ENCODE measurements around the gene NR2F6. TPM values are rescaled to one million over a fixed set of nuclear protein-coding genes. Genes with fewer than 3 reads are reported as not detected.
"Not testable (repeated sequence)": the region's sequence is repeated elsewhere in the genome, so short reads cannot be mapped to it uniquely, and the experiment has no call there.

NR2F6 gene
- total RNA-seq, 1 experiment from 2014 or later = 29.8 TPM

DNA sequence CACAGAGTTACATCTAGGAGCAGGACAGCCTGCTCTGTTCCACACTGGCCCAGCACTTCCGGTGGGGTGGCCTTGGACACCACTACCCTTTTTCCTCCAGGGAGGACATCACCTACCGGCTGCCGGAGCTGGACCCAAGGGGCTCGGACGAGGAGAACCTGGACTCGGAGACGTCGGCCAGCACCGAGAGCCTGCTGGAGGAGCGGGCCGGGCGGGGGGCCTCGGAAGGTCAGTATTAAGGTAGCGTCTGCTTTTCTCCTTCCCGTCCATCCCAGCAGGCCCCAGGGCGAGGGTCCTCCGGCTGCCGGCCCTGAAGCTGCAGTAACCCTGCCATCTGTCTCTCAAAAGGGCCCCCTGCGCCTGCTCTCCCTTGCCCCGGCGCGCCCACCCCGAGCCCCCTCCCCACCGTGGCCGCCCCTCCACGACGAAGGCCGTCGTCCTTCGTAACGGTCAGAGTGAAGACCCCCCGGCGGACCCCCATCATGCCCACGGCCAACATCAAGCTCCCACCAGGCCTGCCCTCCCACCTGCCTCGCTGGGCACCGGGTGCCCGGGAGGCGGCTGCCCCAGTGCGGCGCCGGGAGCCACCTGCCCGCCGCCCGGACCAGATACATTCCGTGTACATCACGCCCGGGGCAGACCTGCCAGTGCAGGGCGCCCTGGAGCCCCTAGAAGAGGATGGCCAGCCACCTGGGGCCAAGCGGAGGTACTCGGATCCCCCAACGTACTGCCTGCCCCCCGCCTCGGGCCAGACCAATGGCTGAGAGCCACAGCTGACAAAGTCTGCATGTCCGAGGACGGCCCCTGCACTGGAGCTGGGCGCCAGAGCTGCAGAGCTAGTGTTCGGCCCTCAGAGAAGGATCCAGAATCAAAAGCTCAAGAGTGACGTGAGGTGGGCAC lies 33.9 kb downstream of the NR2F6 start:
- DNase-seq (ENCODE audit: low read depth) = no peak

DNA sequence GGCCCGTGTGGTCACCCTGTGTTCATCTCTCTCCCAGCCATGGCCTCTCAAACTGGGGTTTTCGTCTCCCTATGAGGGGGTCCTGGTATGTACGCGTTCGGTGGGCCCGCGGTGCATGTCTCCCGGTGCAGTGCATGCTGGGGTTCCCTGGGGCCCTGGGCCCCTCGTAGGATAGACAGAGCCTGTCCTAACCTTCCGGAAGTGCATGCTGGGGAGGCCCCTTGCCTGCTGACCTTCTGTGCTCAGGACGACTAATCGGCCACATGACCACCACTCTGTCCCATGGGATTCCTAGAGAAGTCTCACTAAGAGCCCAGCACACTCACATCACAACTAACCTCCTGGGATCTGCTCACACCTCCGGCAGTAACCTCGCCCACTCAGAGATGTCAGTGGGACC lies 35.4 kb downstream of the NR2F6 start:
- DNase-seq (ENCODE audit: low read depth) = no peak

DNA sequence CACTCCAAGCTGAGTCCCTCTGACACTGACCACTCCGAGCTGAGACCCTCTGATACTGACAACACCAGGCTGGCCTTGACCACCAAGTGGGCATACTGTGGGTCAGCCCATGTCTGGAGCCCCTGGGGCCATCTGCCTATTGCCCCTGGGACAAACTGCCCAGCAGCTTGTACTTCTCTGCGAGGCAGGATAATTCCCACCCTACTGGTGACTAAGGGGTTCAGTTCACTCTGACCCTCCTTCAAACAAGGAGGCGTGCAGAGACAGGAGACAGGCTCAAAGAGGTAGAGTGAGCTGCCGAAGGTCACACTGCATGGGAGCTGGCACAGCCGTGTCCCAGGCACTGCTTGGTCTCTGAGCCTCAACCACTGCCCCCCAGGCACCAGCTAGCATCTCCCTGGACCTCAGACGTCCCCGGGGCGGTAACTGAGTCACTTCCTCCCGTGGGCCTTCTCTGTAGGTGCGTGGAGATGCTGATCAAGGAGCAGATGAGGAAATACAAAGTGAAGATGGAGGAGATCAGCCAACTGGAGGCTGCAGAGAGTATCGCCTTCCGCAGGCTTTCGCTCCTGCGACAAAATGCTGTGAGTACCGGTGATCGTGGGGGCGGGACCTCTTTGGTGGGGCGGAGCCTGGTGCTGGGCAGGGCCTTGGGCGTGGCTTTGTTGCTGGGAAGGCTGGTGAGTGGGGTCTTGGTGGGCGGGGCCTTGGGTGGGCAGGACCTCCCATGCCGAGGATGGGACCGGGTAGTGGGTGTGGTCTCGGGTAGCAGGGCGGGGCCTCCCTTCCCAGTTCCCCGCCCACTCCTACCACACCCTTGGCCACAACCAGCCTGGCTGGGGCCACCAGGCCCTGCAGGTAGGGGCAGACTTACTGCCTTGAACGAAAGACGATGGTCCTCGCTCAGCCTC lies 36.3 kb downstream of the NR2F6 start:
- peak; percentile 45 for DNase-seq (ENCODE audit: low read depth)

DNA sequence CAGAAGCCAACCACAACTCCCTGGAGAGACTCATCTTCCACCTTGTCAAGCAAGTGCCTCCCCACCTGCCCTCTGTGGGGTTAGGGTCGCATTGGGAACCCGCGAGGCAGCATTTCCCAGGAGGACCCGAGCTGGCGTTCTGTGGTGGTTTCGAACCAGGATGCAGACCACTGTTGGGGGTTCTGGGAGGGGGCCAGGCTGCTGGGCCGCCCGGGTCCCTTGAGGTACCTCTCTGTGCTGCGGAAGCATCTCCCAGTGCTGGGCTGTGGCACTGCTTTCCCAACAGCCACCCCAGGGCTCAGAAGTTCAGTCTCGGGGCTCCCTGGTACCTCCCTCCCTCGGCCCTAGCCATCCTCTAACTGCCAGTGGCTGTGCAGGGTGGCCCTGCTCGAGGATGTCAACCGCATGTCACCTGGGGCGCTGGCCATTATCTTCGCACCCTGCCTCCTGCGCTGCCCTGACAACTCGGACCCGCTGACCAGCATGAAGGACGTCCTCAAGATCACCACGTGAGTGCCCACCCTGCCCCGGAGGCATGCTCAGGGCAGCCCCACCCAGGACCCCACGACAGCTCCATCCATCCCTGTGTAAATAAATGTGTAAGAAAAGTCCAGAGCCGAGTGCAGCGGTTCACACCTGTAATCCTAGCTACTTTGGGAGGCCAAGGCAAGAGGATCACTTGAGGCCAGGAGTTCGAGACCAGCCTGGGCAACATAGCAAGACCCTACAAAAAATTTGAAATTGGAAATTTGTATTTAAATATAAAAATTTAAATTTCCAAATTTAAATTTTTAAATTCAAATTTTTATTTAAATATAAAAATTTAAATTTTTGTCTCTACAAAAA lies 38.8 kb downstream of the NR2F6 start:
- DNase-seq (ENCODE audit: low read depth) = no peak

DNA sequence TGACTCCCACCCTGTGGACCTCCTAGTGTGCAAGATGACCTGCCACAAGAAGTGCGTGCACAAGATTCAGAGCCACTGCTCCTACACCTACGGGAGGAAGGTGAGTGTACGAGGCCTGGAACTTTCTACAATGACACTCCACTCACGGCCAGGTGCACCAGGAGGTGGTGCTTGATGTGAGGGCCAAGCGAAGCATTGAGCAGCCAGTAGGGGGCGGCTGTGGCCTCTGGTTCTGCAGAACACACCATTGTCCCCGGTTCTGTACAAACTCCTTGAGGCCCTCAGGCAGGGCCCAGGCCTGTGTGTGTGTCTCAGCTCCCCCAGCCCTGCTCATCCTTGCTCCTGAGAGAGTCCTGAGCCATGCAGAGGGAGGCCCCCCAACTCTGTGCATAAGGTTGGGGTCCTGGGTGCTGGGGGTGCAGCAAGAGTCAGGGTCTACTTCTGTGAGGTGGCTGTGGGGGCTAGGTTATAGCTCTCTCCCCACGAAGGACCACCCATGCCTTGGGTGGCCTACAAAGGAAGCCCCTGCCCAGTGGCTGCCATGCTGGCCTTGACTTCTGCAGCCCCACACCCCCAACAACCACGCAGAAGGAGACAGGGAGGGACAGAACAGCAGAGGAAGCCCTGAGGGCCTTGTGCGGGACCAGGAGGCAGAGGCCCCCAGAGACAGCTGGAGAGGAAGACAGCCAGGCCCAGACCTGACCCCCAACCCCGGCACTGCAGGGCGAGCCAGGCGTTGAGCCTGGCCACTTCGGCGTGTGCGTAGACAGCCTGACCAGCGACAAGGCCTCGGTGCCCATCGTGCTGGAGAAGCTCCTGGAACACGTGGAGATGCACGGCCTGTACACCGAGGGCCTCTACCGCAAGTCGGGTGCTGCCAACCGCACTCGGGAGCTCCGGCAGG lies 40.2 kb downstream of the NR2F6 start:
- peak; percentile 49 for DNase-seq (ENCODE audit: low read depth)

DNA sequence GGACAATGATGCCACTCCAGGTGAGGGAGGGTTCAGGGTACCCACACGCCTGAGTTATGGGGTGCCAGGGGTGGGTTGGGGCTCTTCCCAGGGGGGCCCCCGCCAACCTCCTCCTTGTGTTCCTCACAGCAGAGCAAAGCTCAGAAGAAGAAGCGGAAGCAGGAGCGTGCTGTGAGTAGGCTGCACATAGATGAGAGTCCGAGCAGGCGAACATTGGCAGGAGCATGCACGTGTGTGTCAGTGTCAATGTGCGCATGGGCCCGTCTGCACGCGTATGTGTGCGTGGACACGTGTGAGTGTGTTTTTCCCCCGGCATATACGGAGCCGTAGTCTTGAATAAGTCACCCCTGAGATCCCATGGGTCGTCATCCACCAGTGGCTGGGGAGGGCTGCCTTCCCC lies 43.0 kb downstream of the NR2F6 start:
- DNase-seq (ENCODE audit: low read depth) = no peak

DNA sequence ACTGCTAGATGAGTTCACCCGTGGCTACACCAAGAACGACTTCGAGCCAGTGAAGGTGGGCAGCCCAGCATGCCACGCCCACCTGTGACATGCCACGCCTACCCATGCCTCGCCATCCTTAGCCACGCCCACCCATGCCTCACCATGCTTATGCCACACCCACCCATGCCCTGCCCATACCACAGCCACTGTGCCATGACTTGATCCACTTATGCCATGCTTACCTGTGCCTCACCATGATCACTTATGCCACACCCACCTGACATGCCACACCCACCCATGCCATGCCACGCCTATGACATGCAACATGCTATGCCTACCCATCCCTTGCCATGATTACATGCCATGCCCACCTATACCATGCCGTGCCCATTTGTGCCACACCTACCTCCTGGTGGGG lies 43.5 kb downstream of the NR2F6 start:
- DNase-seq (ENCODE audit: low read depth) = no peak

DNA sequence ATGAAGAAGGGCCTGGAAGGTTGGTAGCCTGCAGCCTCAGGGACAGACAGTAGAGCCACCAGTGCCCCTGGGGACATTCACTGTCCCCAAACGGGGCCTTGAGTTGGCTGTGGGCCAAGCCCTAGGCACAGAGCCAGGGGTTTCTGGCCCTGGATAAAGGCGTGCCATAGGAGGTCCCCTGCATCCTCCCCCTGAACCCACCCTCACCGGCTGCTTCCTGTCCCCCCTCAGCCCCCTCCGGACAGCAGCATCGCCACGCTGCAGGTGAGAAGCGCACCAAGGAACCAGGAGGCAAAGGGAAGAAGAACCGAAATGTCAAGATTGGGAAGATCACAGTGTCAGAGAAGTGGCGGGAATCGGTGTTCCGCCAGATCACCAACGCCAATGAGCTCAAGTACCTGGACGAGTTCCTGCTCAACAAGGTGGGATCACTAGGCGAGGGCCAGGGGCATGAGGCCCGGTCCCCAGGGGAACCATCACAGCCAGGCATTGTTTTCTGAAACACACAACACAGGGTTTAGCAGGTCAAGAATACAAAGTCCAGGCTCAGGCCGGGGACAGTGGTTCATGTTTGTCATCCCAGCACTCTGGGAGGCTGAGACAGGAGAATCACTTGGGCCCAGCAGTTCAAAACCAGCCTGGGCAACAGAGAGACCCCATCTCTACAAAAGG lies 45.2 kb downstream of the NR2F6 start:
- DNase-seq (ENCODE audit: low read depth) = no peak

DNA sequence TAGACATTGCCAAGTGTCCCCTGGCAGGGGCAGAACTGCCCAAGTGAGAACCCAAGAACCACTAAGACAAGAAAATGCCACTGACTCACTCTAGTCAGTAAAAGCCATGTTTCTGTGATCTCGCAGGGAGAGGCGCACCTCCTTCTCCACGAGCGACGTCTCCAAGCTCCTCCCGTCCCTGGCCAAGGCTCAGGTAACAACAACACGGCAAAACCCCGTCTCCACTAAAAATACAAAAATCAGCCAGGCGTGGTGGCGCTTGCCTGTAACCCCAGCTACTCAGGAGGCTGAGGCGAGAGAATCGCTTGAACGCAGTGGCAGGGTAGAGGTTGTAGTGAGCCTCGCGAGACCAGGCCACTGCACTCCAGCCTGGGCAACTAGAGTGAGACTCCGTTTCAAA lies 48.1 kb downstream of the NR2F6 start:
- DNase-seq (ENCODE audit: low read depth) = no peak

DNA sequence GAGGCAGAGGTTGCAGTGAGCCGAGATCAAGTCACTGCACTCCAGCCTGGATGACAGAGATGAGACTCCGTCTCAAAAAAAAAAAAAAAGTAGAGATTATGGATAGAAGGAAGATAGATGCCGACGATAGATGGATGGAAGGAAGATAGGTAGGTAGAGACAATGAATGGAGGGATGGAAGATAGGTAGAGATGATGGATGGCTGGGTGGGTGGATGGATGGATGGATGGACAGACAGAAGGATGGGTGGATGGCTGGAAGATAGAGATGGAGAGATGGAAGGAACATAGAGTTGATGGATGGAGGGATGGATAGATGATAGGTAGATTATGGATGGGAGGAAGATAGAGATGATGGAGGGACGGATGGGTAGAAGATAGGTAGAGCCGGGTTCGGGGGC lies 49.1 kb downstream of the NR2F6 start:
- DNase-seq (ENCODE audit: low read depth) = no peak

DNA sequence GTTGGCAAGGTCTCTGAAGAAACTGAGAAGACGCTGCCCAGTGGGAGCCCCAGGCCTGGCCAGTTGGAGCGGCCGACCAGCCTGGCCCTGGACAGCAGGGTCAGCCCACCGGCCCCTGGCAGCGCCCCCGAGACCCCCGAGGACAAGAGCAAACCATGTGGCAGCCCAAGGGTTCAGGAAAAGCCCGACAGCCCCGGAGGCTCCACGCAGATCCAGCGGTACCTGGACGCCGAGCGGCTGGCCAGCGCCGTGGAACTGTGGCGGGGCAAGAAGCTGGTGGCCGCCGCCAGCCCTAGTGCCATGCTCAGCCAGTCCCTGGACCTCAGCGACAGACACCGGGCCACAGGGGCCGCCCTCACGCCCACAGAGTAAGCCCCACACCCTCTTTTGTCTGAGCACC lies 50.6 kb downstream of the NR2F6 start:
- DNase-seq (ENCODE audit: low read depth) = no peak

DNA sequence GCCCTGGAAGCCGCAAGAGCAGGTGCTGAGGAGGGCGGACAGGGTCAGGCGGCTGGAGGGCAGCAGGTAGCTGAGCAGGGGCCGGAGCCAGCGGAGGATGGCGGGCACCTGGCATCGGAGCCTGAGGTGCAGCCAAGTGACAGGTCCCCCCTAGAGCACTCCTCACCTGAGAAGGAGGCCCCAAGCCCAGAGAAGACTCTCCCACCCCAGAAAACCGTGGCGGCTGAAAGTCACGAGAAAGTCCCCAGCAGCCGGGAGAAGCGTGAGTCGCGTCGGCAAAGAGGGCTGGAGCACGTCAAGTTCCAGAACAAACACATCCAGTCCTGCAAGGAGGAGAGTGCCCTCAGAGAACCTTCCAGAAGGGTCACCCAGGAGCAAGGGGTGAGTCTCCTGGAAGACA lies 51.1 kb downstream of the NR2F6 start:
- no peak for DNase-seq (ENCODE audit: low read depth)

DNA sequence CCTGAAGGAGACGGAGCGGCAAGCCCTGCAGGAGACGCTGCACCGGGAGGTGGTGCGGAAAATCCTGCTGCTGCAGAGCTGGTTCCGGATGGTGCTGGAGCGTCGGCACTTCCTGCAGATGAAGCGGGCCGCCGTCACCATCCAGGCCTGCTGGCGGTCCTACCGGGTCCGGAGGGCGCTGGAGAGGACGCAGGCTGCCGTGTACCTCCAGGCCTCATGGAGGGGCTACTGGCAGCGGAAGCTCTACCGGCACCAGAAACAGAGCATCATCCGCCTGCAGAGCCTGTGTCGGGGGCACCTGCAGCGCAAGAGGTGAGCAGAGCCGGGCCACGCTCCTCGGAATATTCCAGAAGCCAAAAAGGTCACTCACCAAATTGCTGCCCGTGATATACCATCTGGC lies 53.0 kb downstream of the NR2F6 start:
- no peak for DNase-seq (ENCODE audit: low read depth)

DNA sequence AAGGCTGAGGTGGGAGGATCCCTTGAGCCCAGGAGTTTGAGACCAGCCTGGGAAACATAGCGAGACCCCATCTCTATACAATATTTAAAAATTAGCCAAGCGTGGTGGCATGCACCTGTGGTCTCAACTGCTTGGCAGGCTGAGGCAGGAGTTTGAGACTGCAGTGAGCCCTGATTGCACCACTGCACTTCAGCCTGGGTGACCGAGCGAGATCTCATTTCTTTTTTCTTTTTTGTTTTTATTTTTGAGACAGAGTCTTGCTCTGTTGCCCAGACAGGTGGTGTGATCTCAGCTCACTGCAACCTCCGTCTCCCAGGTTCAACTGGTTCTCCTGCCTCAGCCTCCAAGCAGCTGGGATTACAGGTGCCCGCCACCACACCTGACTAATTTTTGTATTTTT lies 54.0 kb downstream of the NR2F6 start:
- DNase-seq (ENCODE audit: low read depth) = not testable (repeated sequence)

DNA sequence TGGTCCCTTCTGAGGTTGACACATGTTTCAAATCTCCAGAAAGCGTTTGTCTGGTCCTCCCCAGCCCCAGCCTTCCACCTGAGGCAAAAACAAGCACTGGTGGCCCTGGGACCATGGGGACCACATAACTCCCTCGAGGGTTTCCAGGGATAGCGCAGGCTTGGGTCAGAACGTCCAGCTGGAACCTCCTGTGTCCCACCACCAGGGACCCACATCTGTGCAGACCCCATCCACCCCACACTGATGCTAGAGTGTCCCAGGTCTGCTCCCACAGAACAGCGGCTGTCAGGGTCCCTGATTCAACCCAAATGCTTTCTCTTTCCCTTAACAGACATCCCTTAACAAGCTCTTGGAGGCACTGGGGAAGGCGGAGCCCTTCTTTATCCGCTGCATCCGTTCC lies 60.1 kb downstream of the NR2F6 start:
- no peak for DNase-seq (ENCODE audit: low read depth)

DNA sequence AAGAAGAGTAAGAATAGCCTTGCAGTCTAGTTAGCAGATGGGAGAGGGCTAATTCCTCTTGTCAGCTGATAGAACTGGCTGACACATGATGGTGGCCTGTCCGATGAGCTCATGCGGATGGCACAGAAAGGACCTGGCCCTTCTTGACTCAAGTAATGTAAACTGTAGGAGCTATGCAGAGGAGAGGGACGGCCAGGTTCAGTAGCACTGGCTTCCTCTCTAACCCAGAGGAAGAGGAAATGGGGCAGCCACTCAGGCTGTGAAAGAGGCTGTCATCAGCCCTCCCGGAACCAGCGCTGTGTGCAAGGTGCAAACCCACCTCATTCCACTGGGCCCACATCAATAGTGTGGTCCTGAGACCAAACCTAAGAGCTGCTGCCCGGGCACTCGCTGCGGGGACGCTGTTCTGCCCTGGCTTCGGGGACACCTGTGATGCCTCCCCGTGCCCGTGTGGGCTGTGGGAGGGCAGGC lies 61.3 kb downstream of the NR2F6 start:
- DNase-seq (ENCODE audit: low read depth) = no peak

DNA sequence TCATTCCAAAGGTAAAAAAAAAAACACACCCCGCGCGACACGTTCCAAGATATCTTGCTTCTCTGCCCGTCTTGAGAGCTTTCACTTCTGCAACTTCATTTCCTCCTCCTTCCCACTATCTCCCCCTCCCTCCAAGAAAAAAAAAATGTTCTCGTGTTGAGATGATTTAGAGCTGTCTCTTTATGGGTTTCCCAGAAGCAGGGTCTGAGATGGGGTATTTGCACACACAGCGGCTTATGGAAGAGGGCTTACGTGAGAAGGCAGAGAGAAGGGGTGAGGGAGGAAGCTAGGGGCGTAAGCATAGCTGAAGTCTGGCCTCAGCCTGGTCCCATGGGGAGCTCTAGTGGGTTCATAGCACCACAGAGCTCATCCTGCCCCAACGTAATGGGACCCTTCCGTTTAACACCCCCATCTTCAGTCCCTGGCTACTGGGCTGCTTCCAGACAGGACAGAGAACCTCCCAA lies 61.8 kb downstream of the NR2F6 start:
- DNase-seq (ENCODE audit: low read depth) = no peak

DNA sequence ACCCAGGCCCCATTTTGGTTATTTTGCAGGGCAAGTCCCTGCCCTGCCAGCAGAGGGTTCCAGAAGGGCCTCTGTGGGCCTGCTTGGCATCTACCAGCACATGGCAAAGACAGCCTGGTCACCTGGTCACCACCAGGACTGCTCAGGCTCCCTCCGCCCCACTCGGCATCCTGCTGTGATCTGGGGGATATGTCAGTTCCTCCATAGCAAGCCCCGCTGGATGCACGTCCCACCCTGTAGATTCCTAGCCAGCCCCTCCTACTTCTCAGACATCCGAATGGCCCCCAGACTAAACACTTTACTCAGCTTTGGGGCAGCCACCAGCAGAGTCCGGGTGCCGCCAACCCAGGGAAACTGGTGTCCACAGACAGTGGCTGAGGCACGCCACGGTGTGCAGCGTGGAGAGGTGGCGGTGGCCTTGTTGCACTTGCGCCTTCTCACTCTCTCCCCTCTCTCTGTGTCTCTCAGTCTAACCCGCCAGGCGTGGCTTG lies 62.4 kb downstream of the NR2F6 start:
- no peak for DNase-seq (ENCODE audit: low read depth)
